Uterus (tissue), 2 donors: ENCODE results near the gene BIRC7.

ENCODE experiments used
- CTCF ChIP-seq, 4 experiments: fragments of 200-600 bp in 2 of 4; fragments of 450-650 bp in 2 of 4; sonication (generic) in 2 of 4; IDR thresholded peaks; one replicate each; pipeline ENCODE4 v1.5.1; 2016 to 2019; ENCODE audit warnings: antibody characterized with exemption in 4 of 4, mild to moderate bottlenecking in 2 of 4, moderate library complexity in 1 of 4
- POLR2A ChIP-seq, 2 donors: fragments of 450-650 bp; IDR thresholded peaks; one replicate each; pipeline ENCODE4 v1.6.1; 2016; ENCODE audit warnings: antibody characterized with exemption in 2 of 2, mild to moderate bottlenecking in 1 of 2, moderate library complexity in 1 of 2

- TF ChIP-seq POLR2A (IDR thresholded peaks at IDR 0.05), result no peak
- TF ChIP-seq CTCF (IDR thresholded peaks at IDR 0.05), result no peak
These were observed 29.8 kb upstream of the BIRC7 start for GRCh38 chr20:63205896-63206295.
